ENCODE measurements around the gene RAB6D.
"Not testable (repeated sequence)": the region's sequence is repeated elsewhere in the genome, so short reads cannot be mapped to it uniquely, and the experiment has no call there.

Gene RAB6D

DNA sequence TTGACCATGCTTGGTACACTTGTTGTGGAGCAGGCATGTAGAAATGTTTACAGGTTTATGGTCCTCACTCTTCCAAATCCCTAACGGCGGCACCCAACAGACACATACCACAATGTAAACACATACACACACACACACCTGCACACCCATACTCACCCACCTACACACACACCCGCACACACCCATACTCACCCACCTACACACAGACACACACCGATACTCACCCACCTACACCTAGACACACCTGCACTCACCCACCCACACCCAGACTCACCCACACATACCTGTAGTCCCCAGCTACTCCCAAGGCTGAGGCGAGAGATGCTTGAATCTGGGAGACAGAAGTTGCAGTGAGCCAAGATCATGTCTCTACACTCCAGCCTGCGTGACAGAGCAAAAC lies 1.5 kb upstream of the RAB6D start:
- DNase-seq (ENCODE audit: low read depth) = no peak

DNA sequence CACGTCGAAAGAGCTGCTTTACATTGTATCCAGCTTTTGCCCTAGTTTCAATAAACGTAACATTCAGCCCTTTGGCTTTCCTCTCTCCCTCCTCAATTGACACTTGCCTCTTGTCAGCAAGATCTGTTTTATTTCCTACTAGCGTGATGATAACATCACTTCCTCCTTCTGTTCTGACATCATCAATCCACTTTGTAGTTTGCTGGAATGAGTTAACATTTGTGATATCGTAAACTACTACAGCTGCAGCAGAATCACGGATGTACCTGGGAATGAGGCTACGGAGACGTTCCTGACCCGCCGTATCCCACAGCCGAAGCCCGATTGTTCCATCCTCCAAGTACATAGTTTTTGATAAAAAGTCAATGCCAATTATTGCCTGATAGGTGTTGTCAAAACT lies 755 bp downstream of the RAB6D start:
- DNase-seq (ENCODE audit: low read depth) = not testable (repeated sequence)

DNA sequence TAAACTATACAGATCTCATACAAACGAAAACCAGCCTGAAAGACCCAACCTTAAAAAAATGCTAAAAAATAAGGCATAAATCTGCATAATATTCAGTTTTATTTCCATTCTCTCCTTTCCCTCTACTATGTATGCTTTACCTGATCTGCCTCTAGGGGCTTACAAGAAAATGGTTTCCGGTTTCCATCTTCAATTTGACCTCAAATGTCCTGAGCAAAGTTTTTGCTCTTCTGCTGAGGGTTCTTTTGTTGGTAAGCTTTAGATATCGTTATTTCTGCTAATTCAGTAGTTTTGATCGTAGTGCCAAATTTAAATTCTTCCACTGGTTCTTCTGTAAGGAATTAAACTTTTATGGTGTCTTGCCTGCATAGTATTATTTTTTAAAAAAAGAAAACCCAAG lies 2.2 kb downstream of the RAB6D start:
- not testable (repeated sequence) for DNase-seq (ENCODE audit: low read depth)

GRCh38 chr2:131353167-131353697 lies 10.7 kb downstream of the RAB6D start:
- DNase-seq (ENCODE audit: low read depth) = not testable (repeated sequence)

DNA sequence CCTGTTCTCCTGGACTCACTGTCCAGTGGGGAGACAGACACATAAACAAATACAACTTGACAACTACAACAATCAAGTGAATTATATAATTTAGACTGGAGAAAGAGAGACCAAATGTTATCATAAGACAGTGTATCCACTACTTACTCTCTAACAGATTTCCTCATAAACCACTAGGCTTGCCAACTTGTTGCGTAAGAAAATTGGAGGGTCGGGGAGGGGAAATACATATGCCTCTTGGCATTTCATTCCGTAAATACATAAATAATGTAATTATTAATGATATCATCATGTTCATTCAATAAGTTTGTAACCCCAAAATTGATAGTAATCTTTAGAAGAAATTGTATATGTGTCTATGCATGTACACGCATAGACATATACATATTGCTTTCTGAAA lies 14.9 kb downstream of the RAB6D start:
- DNase-seq (ENCODE audit: low read depth) = no peak

DNA sequence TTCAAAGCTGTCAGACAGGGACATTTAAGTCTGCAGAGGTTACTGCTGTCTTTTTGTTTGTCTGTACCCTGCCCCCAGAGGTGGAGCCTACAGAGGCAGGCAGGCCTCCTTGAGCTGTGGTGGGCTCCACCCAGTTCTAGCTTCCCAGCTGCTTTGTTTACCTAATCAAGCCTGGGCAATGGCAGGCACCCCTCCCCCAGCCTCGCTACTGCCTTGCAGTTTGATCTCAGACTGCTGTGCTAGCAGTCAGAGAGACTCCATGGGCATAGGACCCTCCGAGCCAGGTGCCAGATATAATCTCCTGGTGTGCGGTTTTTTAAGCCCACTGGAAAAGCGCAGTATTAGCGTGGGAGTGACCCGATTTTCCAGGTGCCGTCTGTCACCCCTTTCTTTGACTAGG lies 16.9 kb downstream of the RAB6D start:
- not testable (repeated sequence) for DNase-seq (ENCODE audit: low read depth)

DNA sequence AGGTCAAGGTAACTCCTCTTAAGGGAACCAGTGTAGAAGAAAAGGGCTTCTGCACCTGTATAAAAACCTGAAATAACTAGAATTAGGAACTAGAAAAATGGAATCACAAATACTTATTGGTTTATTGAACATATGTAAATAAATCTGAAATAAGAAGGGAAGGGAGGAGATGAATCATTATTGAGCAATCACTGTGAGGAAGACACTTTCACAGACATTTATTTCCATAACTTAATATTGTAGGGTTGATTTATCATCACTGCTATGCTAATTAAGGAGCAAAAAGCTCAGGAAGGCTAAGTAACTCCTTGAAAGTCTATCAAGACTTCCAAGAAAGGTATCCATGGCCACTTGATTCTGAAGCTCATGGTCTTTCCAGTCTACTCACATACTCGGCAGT lies 24.7 kb downstream of the RAB6D start:
- DNase-seq (ENCODE audit: low read depth) = not testable (repeated sequence)

GRCh38 chr2:131335319-131335718 lies 28.6 kb downstream of the RAB6D start:
- DNase-seq (ENCODE audit: low read depth) = not testable (repeated sequence)

DNA sequence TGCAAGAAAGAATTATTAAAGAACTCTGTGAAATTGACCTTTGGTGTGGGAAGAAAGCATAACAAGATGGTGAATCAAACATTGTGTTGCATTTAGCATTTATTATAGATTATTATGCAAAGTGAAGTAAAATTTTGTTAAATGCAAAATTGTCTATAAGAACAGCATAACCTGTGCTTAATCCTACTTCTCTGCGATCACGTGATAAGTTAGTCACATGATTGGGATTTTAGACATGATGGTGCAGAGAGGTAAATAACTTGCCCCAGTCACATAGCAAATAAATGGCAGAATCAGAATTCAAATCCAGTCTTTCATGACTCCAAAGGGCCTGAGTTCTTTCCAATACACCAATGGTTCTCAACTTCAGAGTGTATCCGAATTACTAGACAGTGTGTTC lies 31.3 kb downstream of the RAB6D start:
- not testable (repeated sequence) for DNase-seq (ENCODE audit: low read depth)

GRCh38 chr2:131331000-131331399 lies 33.0 kb downstream of the RAB6D start:
- DNase-seq (ENCODE audit: low read depth) = not testable (repeated sequence)

DNA sequence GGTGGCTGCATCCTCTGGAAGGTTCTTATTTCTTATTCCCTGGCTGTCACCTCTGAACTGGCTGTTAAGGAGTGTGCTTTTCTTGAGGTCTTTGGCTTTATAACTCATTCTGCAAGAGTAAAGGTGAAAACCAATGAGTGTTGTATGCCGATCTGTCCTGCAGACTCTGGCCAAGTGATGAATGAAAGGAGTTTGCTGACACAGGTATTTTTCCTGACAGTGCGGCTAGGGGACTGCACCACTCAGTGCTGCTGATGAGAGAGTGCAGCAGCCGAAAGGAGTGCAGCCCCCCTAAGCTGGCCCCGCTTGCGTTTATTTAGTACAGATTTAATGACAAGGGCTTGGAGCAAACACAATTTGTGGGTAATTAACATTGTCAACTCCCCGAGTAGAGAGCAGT lies 41.8 kb downstream of the RAB6D start:
- no peak for DNase-seq (ENCODE audit: low read depth)

DNA sequence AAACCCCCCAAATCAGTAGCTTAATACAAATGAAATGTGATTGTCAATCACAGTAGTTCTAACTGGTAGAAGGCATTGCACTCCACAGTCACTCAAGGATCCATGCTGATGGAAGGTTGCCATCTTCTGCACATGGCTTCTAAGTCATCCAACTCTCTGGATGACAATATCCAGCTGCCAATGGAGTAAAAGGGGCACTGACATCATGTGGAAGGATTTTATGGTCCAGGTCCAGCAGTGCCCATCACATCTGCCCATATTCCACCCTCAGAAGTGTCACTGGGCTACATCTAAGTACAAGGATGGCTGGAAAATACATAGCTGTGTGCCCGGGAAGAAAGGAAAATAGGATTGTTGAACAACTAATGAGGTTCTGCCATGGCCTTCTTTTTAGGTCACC lies 42.6 kb downstream of the RAB6D start:
- not testable (repeated sequence) for DNase-seq (ENCODE audit: low read depth)

DNA sequence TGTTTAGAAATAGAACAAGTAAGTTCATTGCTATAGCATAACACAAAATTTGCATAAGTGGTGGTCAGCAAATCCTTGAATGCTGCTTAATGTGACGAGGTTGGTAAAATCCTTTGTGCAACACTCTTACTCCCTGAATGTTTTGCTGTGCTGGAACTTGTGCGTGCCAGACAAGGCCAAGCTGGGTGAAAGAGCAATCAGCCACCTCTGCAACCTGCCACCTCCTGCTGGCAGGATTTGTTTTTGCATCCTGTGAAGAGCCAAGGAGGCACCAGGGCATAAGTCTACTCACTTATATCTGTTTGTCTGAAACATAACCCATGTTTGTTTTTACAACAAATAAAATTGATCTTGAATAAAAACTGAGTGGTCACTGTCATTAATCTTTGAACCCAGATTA lies 53.0 kb downstream of the RAB6D start:
- not testable (repeated sequence) for DNase-seq (ENCODE audit: low read depth)

Data from stimulated activated CD8-positive, alpha-beta memory T cell treated with anti-CD3 and anti-CD28 coated beads, Interleukin-15, amount 100 ng/mL, for 24 hours (primary cell).